GM12878 (cell line): ENCODE data around the gene NDNF. TPM values are rescaled to one million over a fixed set of nuclear protein-coding genes. Genes with fewer than 3 reads are reported as not detected.

Experiments
- ATAC-seq: fragments of 200-7000 bp; cut with Tn5 transposase; 3 replicates; pipeline ENCODE4 v1.9.1; 2020; ENCODE audit warnings: mild to moderate bottlenecking, moderate library complexity
- BruUV-seq: library from RNA; stranded (reverse); fragments of 400-500 nt; replicated peaks from 2 replicates; lab custom pipeline; 2021; lab: Mats Ljungman, UMichigan
- CTCF ChIA-PET: fragments of 300-600 bp; sonication (Branson Sonifier 250); formaldehyde crosslinking; extraction: SDS; loops from one replicate; lab custom pipeline; 2021; ENCODE audit warnings: inconsistent platforms; lab: Yijun Ruan, JAX
- POLR2A ChIA-PET: fragments of 350-600 bp; formaldehyde crosslinking; extraction: SDS; loops from one replicate; lab custom pipeline; 2021; ENCODE audit warnings: inconsistent platforms; lab: Charles Lee
- RAD21 ChIA-PET: fragments of 300-600 bp; sonication (Branson Sonifier 250); formaldehyde crosslinking; loops from one replicate; lab custom pipeline; 2023; ENCODE audit warnings: antibody characterized with exemption; ENCODE audit not compliant: unreplicated experiment; lab: Charles Lee
- SMC1A ChIA-PET: fragments of 300-600 bp; sonication (Branson Sonifier 250); formaldehyde crosslinking; loops from one replicate; lab custom pipeline; 2023; ENCODE audit not compliant: unreplicated experiment, uncharacterized antibody; lab: Charles Lee
- DNase-seq: peaks from one replicate; pipeline ENCODE4 v3.0.0-alpha.2; 2011; ENCODE audit warnings: low read depth, low spot score
- FAIRE-seq: peaks from 3 replicates; lab custom pipeline; 2011; peaks lifted over from hg19 to GRCh38; lab: Jason Lieb, UNC
- H2AFZ ChIP-seq: 2 replicates; pipeline ENCODE4 v1.6.0; 2011; ENCODE audit warnings: low read depth, low read length, control low read depth; ENCODE audit not compliant: control insufficient read depth
- H3K27ac ChIP-seq: 2 replicates; pipeline ENCODE4 v1.5.1; 2011; ENCODE audit warnings: control low read depth; ENCODE audit not compliant: control insufficient read depth, insufficient read depth
- H3K27me3 ChIP-seq, 2 experiments: replicated peaks in 1 of 2; 2 replicates each; pipeline versions ENCODE4 v1.6.0 to v1.6.1; 2011; ENCODE audit warnings: low read length in 1 of 2; ENCODE audit not compliant: control insufficient read depth in 2 of 2, insufficient read depth in 2 of 2
- H3K36me3 ChIP-seq, 2 experiments: 2 replicates each; pipeline ENCODE4 v1.5.1; 2011; ENCODE audit warnings: low read length in 1 of 2; ENCODE audit not compliant: control insufficient read depth in 2 of 2, insufficient read depth in 2 of 2
- H3K4me1 ChIP-seq: 2 replicates; pipeline ENCODE4 v1.6.1; 2011; ENCODE audit warnings: mild to moderate bottlenecking, low read length, moderate library complexity, mixed read lengths; ENCODE audit not compliant: control insufficient read depth, insufficient read depth
- H3K4me2 ChIP-seq: 2 replicates; pipeline ENCODE4 v1.6.0; 2011; ENCODE audit warnings: control low read depth; ENCODE audit not compliant: control insufficient read depth, insufficient read depth
- H3K4me3 ChIP-seq: fragments of 200-600 bp; sonication (generic); 2 replicates; pipeline ENCODE4 v1.5.1; 2016
- H3K79me2 ChIP-seq: 2 replicates; pipeline ENCODE4 v1.6.0; 2011; ENCODE audit warnings: low read length; ENCODE audit not compliant: control insufficient read depth, insufficient read depth
- H3K9ac ChIP-seq: 2 replicates; pipeline ENCODE4 v1.8.0; 2011; ENCODE audit warnings: low read length, control low read depth, mixed read lengths; ENCODE audit not compliant: control insufficient read depth, insufficient read depth
- H3K9me3 ChIP-seq: replicated peaks from 3 replicates; pipeline ENCODE4 v1.5.1; 2011; ENCODE audit warnings: mild to moderate bottlenecking, low read length; ENCODE audit not compliant: control insufficient read depth, insufficient read depth
- H4K20me1 ChIP-seq: 2 replicates; pipeline ENCODE4 v1.6.0; 2011; ENCODE audit not compliant: control insufficient read depth, insufficient read depth
- ATF3 ChIP-seq: IDR thresholded peaks from 2 replicates; pipeline ENCODE4 v1.6.1; 2011; ENCODE audit warnings: low read depth, mild to moderate bottlenecking, low read length, moderate library complexity, borderline replicate concordance; ENCODE audit errors: extremely low read depth
- BHLHE40 ChIP-seq, 2 experiments: fragments of 450-650 bp in 1 of 2; IDR thresholded peaks; 2 replicates each; pipeline ENCODE4 v1.6.1; 2011 to 2017; ENCODE audit warnings: low read depth in 2 of 2, borderline replicate concordance in 1 of 2, improper control_type of control experiment in 1 of 2, low read length in 1 of 2, mild to moderate bottlenecking in 1 of 2
- CHD1 ChIP-seq: IDR thresholded peaks from 2 replicates; pipeline ENCODE4 v1.6.1; 2012; ENCODE audit warnings: low read depth, low read length, improper control_type of control experiment
- EZH2 ChIP-seq: IDR thresholded peaks from 2 replicates; pipeline ENCODE4 v1.6.1; 2012; ENCODE audit warnings: low read depth, mild to moderate bottlenecking, control low read depth, inconsistent platforms, low read length, borderline replicate concordance; ENCODE audit not compliant: control insufficient read depth
- HCFC1 ChIP-seq: fragments of 150-350 bp; IDR thresholded peaks from 2 replicates; pipeline ENCODE4 v1.6.1; 2014; ENCODE audit warnings: low read length
- HSF1 ChIP-seq: fragments of 150-350 bp; IDR thresholded peaks from 2 replicates; pipeline ENCODE4 v1.6.1; 2014; ENCODE audit warnings: mild to moderate bottlenecking, low read depth, low read length
- IKZF1 ChIP-seq: fragments of 450-650 bp; conservative IDR thresholded peaks from 2 replicates; pipeline ENCODE4 v1.6.1; 2017; ENCODE audit warnings: antibody characterized with exemption, mild to moderate bottlenecking
- MEF2A ChIP-seq: IDR thresholded peaks from 2 replicates; pipeline ENCODE4 v1.6.1; 2011; ENCODE audit warnings: low read depth, mild to moderate bottlenecking, low read length, moderate library complexity; ENCODE audit not compliant: insufficient read depth
- MYC ChIP-seq: IDR thresholded peaks from 2 replicates; pipeline ENCODE4 v1.6.1; 2011; ENCODE audit warnings: mild to moderate bottlenecking, low read length, moderate library complexity, inconsistent platforms; ENCODE audit not compliant: insufficient read depth, insufficient replicate concordance, insufficient read length, severe bottlenecking
- NRF1 ChIP-seq: conservative IDR thresholded peaks from 2 replicates; pipeline ENCODE4 v1.6.1; 2011; ENCODE audit warnings: mild to moderate bottlenecking, low read depth, low read length, improper control_type of control experiment
- PAX8 ChIP-seq: fragments of 450-650 bp; IDR thresholded peaks from 2 replicates; pipeline ENCODE4 v1.6.1; 2017; ENCODE audit warnings: mild to moderate bottlenecking, moderate library complexity
- POLR2AphosphoS2 ChIP-seq: IDR thresholded peaks from 2 replicates; pipeline ENCODE4 v1.6.1; 2011; ENCODE audit warnings: low read depth, mild to moderate bottlenecking, low read length, improper control_type of control experiment, moderate library complexity
- POU2F2 ChIP-seq: IDR thresholded peaks from 3 replicates; pipeline ENCODE4 v1.6.1; 2011; ENCODE audit warnings: low read depth, mild to moderate bottlenecking, low read length, borderline replicate concordance
- RB1 ChIP-seq: fragments of 450-650 bp; formaldehyde crosslinking; IDR thresholded peaks from 2 replicates; pipeline ENCODE4 v1.6.1; 2017; ENCODE audit warnings: mild to moderate bottlenecking, borderline replicate concordance
- RBBP5 ChIP-seq: fragments of 200-600 bp; sonication (generic); conservative IDR thresholded peaks from 2 replicates; pipeline ENCODE4 v1.6.1; 2016
- RELB ChIP-seq: fragments of 450-650 bp; IDR thresholded peaks from 2 replicates; pipeline ENCODE4 v1.6.1; 2017; ENCODE audit warnings: low read depth, mild to moderate bottlenecking, moderate library complexity
- SIX5 ChIP-seq: IDR thresholded peaks from 2 replicates; pipeline ENCODE4 v1.6.1; 2011; ENCODE audit warnings: mild to moderate bottlenecking, low read depth, low read length, moderate library complexity; ENCODE audit not compliant: severe bottlenecking
- SUZ12 ChIP-seq: fragments of 200-600 bp; sonication (generic); IDR thresholded peaks from one replicate; pipeline ENCODE4 v1.6.1; 2018; ENCODE audit warnings: antibody characterized with exemption, mild to moderate bottlenecking; ENCODE audit not compliant: unreplicated experiment
- TARDBP ChIP-seq: IDR thresholded peaks from 2 replicates; pipeline ENCODE4 v1.6.1; 2016; ENCODE audit warnings: borderline replicate concordance
- USF1 ChIP-seq: IDR thresholded peaks from 2 replicates; pipeline ENCODE4 v1.6.1; 2011; ENCODE audit warnings: borderline replicate concordance, low read depth, mild to moderate bottlenecking, moderate library complexity, mixed read lengths, low read length; ENCODE audit not compliant: insufficient read depth; ENCODE audit errors: extremely low read length
- ZZZ3 ChIP-seq: IDR thresholded peaks from 2 replicates; pipeline ENCODE4 v1.6.1; 2011; ENCODE audit warnings: low read depth; ENCODE audit not compliant: control insufficient read depth, insufficient read length
- WGBS: methylation state at CpG from one replicate; pipeline ENCODE4 v1.1.6; 2016; ENCODE audit warnings: low lambda C conversion rate; ENCODE audit not compliant: insufficient replicate concordance, insufficient coverage; ENCODE audit errors: missing lambda C conversion rate; 5-methylcytosine and 5-hydroxymethylcytosine counted together
- in situ Hi-C: fragments of 300-500 bp; cut with MboI; formaldehyde crosslinking; loops from 9 replicates; pipeline ENCODE4 v1.14.3; 2018; ENCODE audit warnings: mixed read lengths
- intact Hi-C: fragments of 100-400 bp; cut with micrococcal nuclease; formaldehyde crosslinking; loops from one replicate; pipeline ENCODE4 v1.14.2; 2022; ENCODE audit not compliant: unreplicated experiment
- polyA plus RNA-seq, 11 experiments: library from polyadenylated mRNA; depleted of rRNA in 4 of 11; unstranded in 6 of 11; stranded (reverse) in 5 of 11; fragments of >200 nt; fragmentation: Nextera tagmentation in 4 of 11; fragmentation: Illumina TruSeq in 1 of 11; extraction: Ambion mirVana in 4 of 11; extraction: Trizol in 1 of 11; gene quantifications; 1 replicate in 1 of 11; 2 replicates in 10 of 11; pipeline versions ENCODE4 v1.2.1 to v1.2.3, GENCODE V29; 2011 to 2016; ENCODE audit warnings: inconsistent platforms in 2 of 11, missing spikeins in 2 of 11, low read depth in 1 of 11
- total RNA-seq, 4 experiments: library from RNA; depleted of rRNA in 3 of 4; stranded (reverse); fragments of >200 nt in 3 of 4; fragmentation: Illumina TruSeq in 1 of 4; extraction: Trizol in 1 of 4; gene quantifications; 2 replicates each; pipeline versions ENCODE4 v1.2.1 to v1.2.3, GENCODE V29; 2013 to 2021

Gene NDNF
- total and polyA plus RNA-seq, 10 of the 15 experiments (the other 5 are each of a cell fraction or from before 2014, with no cell fraction given), result 0.26 TPM; not detected in 9

GRCh38 chr4:121088867-121089266, 16.5 kb upstream of the NDNF start (continued):
- TF ChIP-seq SIX5 (no peak), CHD1 (no peak), MYC (no peak), PAX8 (no peak), NRF1 (no peak), POU2F2 (no peak), MEF2A (no peak)

- Histone ChIP-seq H3K79me2 (no peaks in the 10 kb centered on the region), H3K4me2 (no peak overlapping the region), H3K9me3 (no peaks in the 10 kb centered on the region), H3K9ac (no peak overlapping the region), H3K27me3 (peaks cover 0 to 2% of the 10 kb centered on the region in 2 experiments; a peak in 3 of 4 replicates), H2AFZ (no peak overlapping the region), H3K36me3 (no peaks in the 10 kb centered on the region), H3K4me1 (no peaks in the 10 kb centered on the region), H3K27ac (no peak overlapping the region), H4K20me1 (no peaks in the 10 kb centered on the region; the same call in 1 of the 2 replicates), H3K4me3 (no peak overlapping the region)
- ChIA-PET SMC1A (no interaction called here), POLR2A (no interaction called here), CTCF (no interaction called here), RAD21 (no interaction called here)
- in situ Hi-C loops (no loop called here), intact Hi-C loops (no loop called here)
- BruUV-seq, result no TSS peak
- no peak for FAIRE-seq
- no peak for ATAC-seq
- no peak for DNase-seq
- WGBS, result 4% methylated on average over 1 of the region's 1 CpG
- TF ChIP-seq USF1 (no peak), ZZZ3 (no peak), ATF3 (no peak), SUZ12 (no peak), HCFC1 (no peak), RBBP5 (no peak), HSF1 (no peak), IKZF1 (no peak), TARDBP (no peak), POLR2AphosphoS2 (no peak), EZH2 (no peak), BHLHE40 (IDR thresholded peaks at IDR 0.05; ENCODE audit: borderline replicate concordance in 1 of 2, low read depth in 2 of 2, low read length in 1 of 2) (no peak), RB1 (no peak), RELB (no peak)
Measured at GRCh38 chr4:121079376-121079775, 7.0 kb upstream of the NDNF start.
